ENCODE data around the gene KRTAP9-6.

Gene KRTAP9-6

GRCh38 chr17:41302981-41303380, 37.8 kb downstream of the KRTAP9-6 start:
- DNase-seq = no peak
- H3K27ac Mint-ChIP-seq = no peak overlapping the region
- no peaks in the 10 kb centered on the region for H3K4me1 Mint-ChIP-seq
- H3K36me3 Mint-ChIP-seq (ENCODE audit: low read depth) = no peaks in the 10 kb centered on the region
- H3K9me3 Mint-ChIP-seq = peaks cover 14% of the 10 kb centered on the region
- H3K4me3 Mint-ChIP-seq = no peak overlapping the region
- peaks cover 12% of the 10 kb centered on the region for H3K27me3 Mint-ChIP-seq (ENCODE audit: low read depth, poor library complexity)
- TF ChIP-seq CTCF (IDR thresholded peaks at IDR 0.05) = no peak

- no peak for DNase-seq
- Mint-ChIP-seq H3K36me3 (ENCODE audit: low read depth) (no peaks in the 10 kb centered on the region), H3K9me3 (peaks cover 8% of the 10 kb centered on the region), H3K27ac (no peak overlapping the region), H3K4me1 (no peaks in the 10 kb centered on the region), H3K4me3 (no peak overlapping the region), H3K27me3 (ENCODE audit: low read depth, poor library complexity) (peaks cover 8% of the 10 kb centered on the region)
- no peak for TF ChIP-seq CTCF (IDR thresholded peaks at IDR 0.05)
Observed at GRCh38 chr17:41304091-41304490, 38.9 kb downstream of the KRTAP9-6 start.

GRCh38 chr17:41307647-41308046, 42.5 kb downstream of the KRTAP9-6 start:
- H3K27me3 Mint-ChIP-seq (ENCODE audit: low read depth, poor library complexity) = peaks cover 12% of the 10 kb centered on the region
- no peak overlapping the region for H3K4me3 Mint-ChIP-seq
- no peaks in the 10 kb centered on the region for H3K9me3 Mint-ChIP-seq
- DNase-seq = no peak
- TF ChIP-seq CTCF (IDR thresholded peaks at IDR 0.05) = no peak
- H3K27ac Mint-ChIP-seq = no peak overlapping the region
- H3K4me1 Mint-ChIP-seq = no peaks in the 10 kb centered on the region
- H3K36me3 Mint-ChIP-seq (ENCODE audit: low read depth) = no peaks in the 10 kb centered on the region

- H3K9me3 Mint-ChIP-seq = no peaks in the 10 kb centered on the region
- H3K36me3 Mint-ChIP-seq (ENCODE audit: low read depth) = no peaks in the 10 kb centered on the region
- H3K27me3 Mint-ChIP-seq (ENCODE audit: low read depth, poor library complexity) = peaks cover 14% of the 10 kb centered on the region
- H3K27ac Mint-ChIP-seq = no peak overlapping the region
- H3K4me1 Mint-ChIP-seq = no peaks in the 10 kb centered on the region
- TF ChIP-seq CTCF (IDR thresholded peaks at IDR 0.05) = no peak
- no peak for DNase-seq
- no peak overlapping the region for H3K4me3 Mint-ChIP-seq
Observed at GRCh38 chr17:41308251-41308917, 43.2 kb downstream of the KRTAP9-6 start.

GRCh38 chr17:41308918-41309359, 43.8 kb downstream of the KRTAP9-6 start, which contains the start of gene KRTAP16-1:
Gene KRTAP16-1, minus strand, starts transcription at chr17:41309309. Its CDS starts 56 bp downstream, at chr17:41309253.
- Mint-ChIP-seq H3K4me1 (no peaks in the 10 kb centered on the region), H3K36me3 (ENCODE audit: low read depth) (no peaks in the 10 kb centered on the region), H3K27ac (no peak within 1 kb of the TSS), H3K9me3 (no peaks in the 10 kb centered on the region), H3K27me3 (ENCODE audit: low read depth, poor library complexity) (peaks cover 16% of the 10 kb centered on the region), H3K4me3 (no peak within 1 kb of the TSS)
- no peak for TF ChIP-seq CTCF (IDR thresholded peaks at IDR 0.05)
- DNase-seq = no peak

- H3K4me3 Mint-ChIP-seq = no peak overlapping the region
- H3K27ac Mint-ChIP-seq = no peak overlapping the region
- TF ChIP-seq CTCF (IDR thresholded peaks at IDR 0.05) = no peak
- H3K36me3 Mint-ChIP-seq (ENCODE audit: low read depth) = no peaks in the 10 kb centered on the region
- no peak for DNase-seq
- H3K4me1 Mint-ChIP-seq = no peaks in the 10 kb centered on the region
- no peaks in the 10 kb centered on the region for H3K9me3 Mint-ChIP-seq
- peaks cover 22% of the 10 kb centered on the region for H3K27me3 Mint-ChIP-seq (ENCODE audit: low read depth, poor library complexity)
Observed at GRCh38 chr17:41311111-41311510, 45.9 kb downstream of the KRTAP9-6 start.

Data from nephron progenitor cell (in vitro differentiated cells).